Neural cell (in vitro differentiated cells): ENCODE measurements around the gene SURF2. TPM values are rescaled to one million over a fixed set of nuclear protein-coding genes. Genes with fewer than 3 reads are reported as not detected.

ENCODE experiments used
- H2AFZ ChIP-seq: fragments of 200-600, 300-800 bp; sonication (generic), shearing (Covaris generic); 2 replicates; pipeline ENCODE4 v1.6.0; 2014; ENCODE audit warnings: low read depth, mild to moderate bottlenecking, antibody characterized with exemption, low read length, moderate library complexity
- H3F3A ChIP-seq: fragments of 200-600 bp; shearing (Covaris generic); 2 replicates; pipeline ENCODE4 v1.6.1; 2016; ENCODE audit warnings: mild to moderate bottlenecking, moderate library complexity, mixed read lengths, antibody characterized with exemption, low read length; ENCODE audit not compliant: insufficient read depth, poor library complexity, severe bottlenecking
- H3K27ac ChIP-seq: fragments of 200-600, 300-800 bp; sonication (generic), shearing (Covaris generic); 2 replicates; pipeline ENCODE4 v1.5.1; 2014; ENCODE audit warnings: mild to moderate bottlenecking, low read length, moderate library complexity
- H3K27me3 ChIP-seq: fragments of 300-800, 200-600 bp; sonication (generic), shearing (Covaris generic); 2 replicates; pipeline ENCODE4 v1.6.0; 2014; ENCODE audit warnings: mild to moderate bottlenecking, low read depth, low read length, moderate library complexity; ENCODE audit not compliant: insufficient read depth
- H3K36me3 ChIP-seq: fragments of 300-800, 200-600 bp; sonication (generic), shearing (Covaris generic); 2 replicates; pipeline ENCODE4 v1.5.1; 2014; ENCODE audit warnings: mild to moderate bottlenecking, antibody characterized with exemption, low read length, moderate library complexity; ENCODE audit not compliant: insufficient read depth
- H3K4me2 ChIP-seq: fragments of 300-800, 200-600 bp; sonication (generic), shearing (Covaris generic); 2 replicates; pipeline ENCODE4 v1.6.0; 2014; ENCODE audit warnings: mild to moderate bottlenecking, low read length
- H3K4me3 ChIP-seq: fragments of 300-800, 200-600 bp; sonication (generic), shearing (Covaris generic); 2 replicates; pipeline ENCODE4 v1.5.1; 2014; ENCODE audit warnings: mild to moderate bottlenecking, low read length, moderate library complexity
- H3K79me2 ChIP-seq: fragments of 200-600 bp; shearing (Covaris generic); replicated peaks from 2 replicates; pipeline ENCODE4 v1.6.0; 2014; ENCODE audit warnings: mild to moderate bottlenecking, low read length, moderate library complexity; ENCODE audit not compliant: insufficient read depth
- H3K9ac ChIP-seq: fragments of 300-800, 200-600 bp; sonication (generic), shearing (Covaris generic); 2 replicates; pipeline ENCODE4 v1.6.1; 2016; ENCODE audit warnings: mild to moderate bottlenecking, low read length, mixed read lengths
- H3K9me2 ChIP-seq: fragments of 200-600 bp; shearing (Covaris generic); 2 replicates; pipeline ENCODE4 v1.6.1; 2016; ENCODE audit warnings: mild to moderate bottlenecking, low read length, mixed read lengths; ENCODE audit not compliant: insufficient read depth
- H3K9me3 ChIP-seq: fragments of 200-600, 300-800 bp; sonication (generic), shearing (Covaris generic); 2 replicates; pipeline ENCODE4 v1.6.1; 2016; ENCODE audit warnings: mild to moderate bottlenecking, mixed run types, low read length, moderate library complexity, mixed read lengths
- H4K20me1 ChIP-seq: fragments of 200-600 bp; shearing (Covaris generic); 2 replicates; pipeline ENCODE4 v1.6.1; 2016; ENCODE audit warnings: mild to moderate bottlenecking, mixed run types; ENCODE audit not compliant: insufficient read depth
- CTCF ChIP-seq: fragments of 450-650 bp; IDR thresholded peaks from 2 replicates; pipeline ENCODE4 v1.5.1; 2014; ENCODE audit warnings: antibody characterized with exemption, mild to moderate bottlenecking, moderate library complexity; ENCODE audit not compliant: poor library complexity, severe bottlenecking
- EP300 ChIP-seq: fragments of 450-650 bp; conservative IDR thresholded peaks from 2 replicates; pipeline ENCODE4 v1.6.1; 2014; ENCODE audit warnings: antibody characterized with exemption, mild to moderate bottlenecking, moderate library complexity; ENCODE audit not compliant: poor library complexity, severe bottlenecking
- EZH2 ChIP-seq: fragments of 200-600, 300-800 bp; shearing (Covaris generic), sonication (generic); IDR thresholded peaks from 2 replicates; pipeline ENCODE4 v1.6.1; 2014; ENCODE audit warnings: antibody characterized with exemption, low read length, borderline replicate concordance, mild to moderate bottlenecking; ENCODE audit not compliant: insufficient read depth, poor library complexity, severe bottlenecking
- MXI1 ChIP-seq: fragments of 450-650 bp; conservative IDR thresholded peaks from 2 replicates; pipeline ENCODE4 v1.6.1; 2014; ENCODE audit warnings: antibody characterized with exemption, mild to moderate bottlenecking; ENCODE audit not compliant: poor library complexity, severe bottlenecking
- POLR2AphosphoS5 ChIP-seq: IDR thresholded peaks from 2 replicates; pipeline ENCODE4 v1.6.1; 2012
- RAD21 ChIP-seq: fragments of 450-650 bp; conservative IDR thresholded peaks from 2 replicates; pipeline ENCODE4 v1.6.1; 2014; ENCODE audit warnings: antibody characterized with exemption, mild to moderate bottlenecking, moderate library complexity
- REST ChIP-seq: IDR thresholded peaks from 2 replicates; pipeline ENCODE4 v1.6.1; 2012; ENCODE audit warnings: borderline replicate concordance
- SMC3 ChIP-seq: fragments of 450-650 bp; conservative IDR thresholded peaks from 2 replicates; pipeline ENCODE4 v1.6.1; 2014; ENCODE audit warnings: antibody characterized with exemption, mild to moderate bottlenecking, moderate library complexity; ENCODE audit not compliant: poor library complexity
- TAF1 ChIP-seq: IDR thresholded peaks from 2 replicates; pipeline ENCODE4 v1.6.1; 2012; ENCODE audit warnings: low read depth
- polyA plus RNA-seq: library from polyadenylated mRNA; depleted of rRNA; stranded (reverse); fragments of >200 nt; gene quantifications from 2 replicates; pipeline ENCODE4 v1.2.3, GENCODE V29; 2014

Gene SURF2
- polyA plus RNA-seq, 1 donor from 2014 or later = 36.4 TPM

- Histone ChIP-seq H3K27me3 (no peaks in the 10 kb centered on the region), H3F3A (no peaks in the 10 kb centered on the region), H3K27ac (no peak overlapping the region), H4K20me1 (no peaks in the 10 kb centered on the region), H3K4me2 (no peak overlapping the region), H3K9me3 (no peaks in the 10 kb centered on the region), H3K4me3 (no peak overlapping the region), H3K9ac (no peak overlapping the region), H3K36me3 (no peaks in the 10 kb centered on the region), H2AFZ (no peak overlapping the region), H3K79me2 (peaks cover 17% of the 10 kb centered on the region), H3K9me2 (no peaks in the 10 kb centered on the region)
- no peak for TF ChIP-seq REST
- TF ChIP-seq CTCF = no peak
- TF ChIP-seq POLR2AphosphoS5 = no peak
- TF ChIP-seq TAF1 = no peak
- no peak for TF ChIP-seq MXI1
- no peak for TF ChIP-seq EP300
- TF ChIP-seq SMC3 = no peak
- TF ChIP-seq EZH2 = no peak
These were observed 22.1 kb downstream of the SURF2 start for GRCh38 chr9:133378408-133378962.

GRCh38 chr9:133379153-133380086 is 23.1 kb downstream of the SURF2 start:
- H3K27ac ChIP-seq = no peak overlapping the region
- no peak overlapping the region for H3K4me3 ChIP-seq
- no peaks in the 10 kb centered on the region for H3K9me2 ChIP-seq
- H3K27me3 ChIP-seq = no peaks in the 10 kb centered on the region
- H3K9me3 ChIP-seq = no peaks in the 10 kb centered on the region
- no peaks in the 10 kb centered on the region for H3K36me3 ChIP-seq
- TF ChIP-seq REST (no peak), RAD21 (no peak), POLR2AphosphoS5 (no peak), TAF1 (no peak), CTCF (no peak), EZH2 (no peak), EP300 (no peak), MXI1 (no peak), SMC3 (no peak)
- H3F3A ChIP-seq = no peaks in the 10 kb centered on the region
- no peaks in the 10 kb centered on the region for H4K20me1 ChIP-seq
- no peak overlapping the region for H3K4me2 ChIP-seq
- H3K9ac ChIP-seq = no peak overlapping the region
- peaks cover 10% of the 10 kb centered on the region for H3K79me2 ChIP-seq
- H2AFZ ChIP-seq = no peak overlapping the region
